Tibial nerve (tissue), 4 donors: ENCODE data around the gene CCL2.

Source experiments
- CTCF ChIP-seq, 5 experiments: fragments of 200-600 bp in 3 of 5; fragments of 450-650 bp in 2 of 5; sonication (generic) in 3 of 5; IDR thresholded peaks; one replicate each; pipeline ENCODE4 v1.5.1; 2016 to 2019; ENCODE audit warnings: antibody characterized with exemption in 5 of 5, mild to moderate bottlenecking in 3 of 5, moderate library complexity in 2 of 5
- EP300 ChIP-seq, 2 donors: sonication (generic); formaldehyde crosslinking; IDR thresholded peaks; one replicate each; pipeline ENCODE4 v1.6.1; 2017; ENCODE audit warnings: antibody characterized with exemption in 2 of 2, mild to moderate bottlenecking in 1 of 2
- POLR2A ChIP-seq, 2 donors: fragments of 450-650 bp; IDR thresholded peaks; one replicate each; pipeline ENCODE4 v1.6.1; 2017; ENCODE audit warnings: antibody characterized with exemption in 2 of 2, mild to moderate bottlenecking in 2 of 2, moderate library complexity in 2 of 2

GRCh38 chr17:34225046-34225445, 30.0 kb upstream of the CCL2 start:
- TF ChIP-seq CTCF (IDR thresholded peaks at IDR 0.05) (no peak), POLR2A (IDR thresholded peaks at IDR 0.05) (no peak), EP300 (IDR thresholded peaks at IDR 0.05) (no peak)
